Adrenal gland (tissue), 12 donors: ENCODE measurements around the gene SEC24D. TPM values are rescaled to one million over a fixed set of nuclear protein-coding genes. Genes with fewer than 3 reads are reported as not detected.

Experiments
- DNase-seq, 7 donors: peaks; one replicate each; pipeline ENCODE4 v3.0.0-alpha.2; 2019 to 2020
- H3K27ac ChIP-seq, 5 donors: fragments of 200-600 bp; sonication (generic) in 4 of 5; 1 replicate in 3 of 5; 2 replicates in 2 of 5; pipeline versions ENCODE4 v1.5.1 to v1.8.0; 2016 to 2020; ENCODE audit warnings: mild to moderate bottlenecking in 1 of 5
- H3K27me3 ChIP-seq: fragments of 200-600 bp; 2 replicates; pipeline ENCODE4 v1.8.0; 2021
- H3K36me3 ChIP-seq, 2 donors: fragments of 200-600 bp; replicated peaks in 1 of 2; 1 replicate in 1 of 2; 2 replicates in 1 of 2; pipeline versions ENCODE4 v1.5.1 to v1.8.0; 2018 to 2022
- H3K4me1 ChIP-seq, 2 donors: fragments of 200-600 bp; replicated peaks in 1 of 2; 1 replicate in 1 of 2; 2 replicates in 1 of 2; pipeline versions ENCODE4 v1.5.1 to v1.8.0; 2018 to 2021
- H3K4me3 ChIP-seq, 4 donors: fragments of 200-600 bp; sonication (generic) in 3 of 4; one replicate each; pipeline ENCODE4 v1.5.1; 2016 to 2018
- H3K9me3 ChIP-seq, 3 donors: fragments of 200-600 bp; sonication (generic) in 1 of 3; replicated peaks in 1 of 3; 1 replicate in 2 of 3; 2 replicates in 1 of 3; pipeline versions ENCODE4 v1.5.1 to v1.8.0; 2016 to 2021
- CTCF ChIP-seq, 6 experiments: fragments of 450-650 bp in 4 of 6; fragments of 200-600 bp in 2 of 6; sonication (generic) in 1 of 6; IDR thresholded peaks; 1 replicate in 5 of 6; 2 replicates in 1 of 6; pipeline versions ENCODE4 v1.5.1 to v1.8.0; 2016 to 2021; ENCODE audit warnings: antibody characterized with exemption in 6 of 6, mild to moderate bottlenecking in 2 of 6, moderate library complexity in 1 of 6
- POLR2A ChIP-seq, 2 donors: fragments of 450-650 bp; IDR thresholded peaks; one replicate each; pipeline ENCODE4 v1.6.1; 2017; ENCODE audit warnings: antibody characterized with exemption in 2 of 2, mild to moderate bottlenecking in 2 of 2, moderate library complexity in 1 of 2
- WGBS, 4 donors: extraction: QIAGEN DNeasy Blood & Tissue Kit in 2 of 4; methylation state at CpG; one replicate each; pipeline versions ENCODE4 v1.1.5 to v1.1.7; 2013 to 2017; 5-methylcytosine and 5-hydroxymethylcytosine counted together
- intact Hi-C, 2 donors: fragments of 100-400 bp; cut with DNase I; formaldehyde crosslinking; loops; one replicate each; pipeline versions ENCODE4 v1.14.1 to v1.15.0; 2022 to 2023
- polyA plus RNA-seq, 3 donors: library from polyadenylated mRNA; stranded (reverse); fragments of 200-250 nt in 2 of 3; fragments of 350-450 nt in 1 of 3; fragmentation: Illumina TruSeq in 1 of 3; extraction: RNeasy Lipid Tissue Mini Kit (QIAGEN cat#74804) in 1 of 3; gene quantifications; one replicate each; pipeline ENCODE4 v1.2.3, GENCODE V29; 2013 to 2014
- total RNA-seq, 9 donors: library from RNA; depleted of rRNA in 4 of 9; stranded (reverse); fragments of >200 nt in 4 of 9; fragments of 120-200 nt in 1 of 9; fragmentation: NEBNext Ultra II Directional in 1 of 9; extraction: Animal tissue kit (Norgen Biotek cat#: 25700) in 1 of 9; gene quantifications; one replicate each; pipeline versions ENCODE4 v1.1.0 to v1.2.4, GENCODE V29; 2013 to 2023
- donor health status: healthy with polysubstance abuse.
- donor health status: Bipolar disorder and iron deficiency.
- donor health status: DM: yes; HTN: yes; CAD: no.
- donor health status: DM: no; HTN: no; CAD: no.
- donor health status: DM: no; HTN: no; CAD: no.
- donor health status: DM: yes; HTN: yes; CAD: no.

Gene SEC24D
- total and polyA plus RNA-seq, 12 donors, result 5.3 to 93.6 (median 33.8) TPM

- WGBS, 4 donors, result 45 to 66% (median 61%) methylated on average over 3 of the region's 3 CpGs
- intact Hi-C loops, result loop anchor here in 1 of 2 donors (10.0 kb wide), 1 partner anchor 112 kb away; the partner anchor contains the start of gene SYNPO2
- H3K27me3 ChIP-seq, result no peaks in the 10 kb centered on the region
- no peak for DNase-seq
- H3K36me3 ChIP-seq, result no peaks in the 10 kb centered on the region
- no peaks in the 10 kb centered on the region for H3K9me3 ChIP-seq
- H3K4me1 ChIP-seq, result peaks cover 0 to 60% of the 10 kb centered on the region in 2 donors
- H3K4me3 ChIP-seq, result no peak overlapping the region
- TF ChIP-seq POLR2A (IDR thresholded peaks at IDR 0.05) (no peak), CTCF (IDR thresholded peaks at IDR 0.05) (no peak)
- H3K27ac ChIP-seq, result peak overlapping the region in 2 of 5 donors; percentile 9 to 32
Measured at GRCh38 chr4:118772767-118773428, 63.0 kb downstream of the SEC24D start.

- Histone ChIP-seq H3K9me3 (no peaks in the 10 kb centered on the region), H3K27ac (peak overlapping the region in 2 of 5 donors; percentile 9 to 32), H3K4me1 (peaks cover 0 to 60% of the 10 kb centered on the region in 2 donors), H3K36me3 (peaks cover 0 to 7% of the 10 kb centered on the region in 2 donors), H3K4me3 (no peak overlapping the region), H3K27me3 (no peaks in the 10 kb centered on the region)
- TF ChIP-seq POLR2A (IDR thresholded peaks at IDR 0.05) (no peak), CTCF (IDR thresholded peaks at IDR 0.05) (peak; percentile 37 to 74 (median 64))
- no peak for DNase-seq
- WGBS, 4 donors, result 28 to 53% (median 47%) methylated on average over 7 of the region's 7 CpGs
- intact Hi-C loops, result loop anchor here in 1 of 2 donors (10.0 kb wide), 1 partner anchor 113 kb away; the partner anchor contains the start of gene SYNPO2
Measured at GRCh38 chr4:118772081-118772766, 63.7 kb downstream of the SEC24D start.

- H3K9me3 ChIP-seq, result no peaks in the 10 kb centered on the region
- no peak for DNase-seq
- intact Hi-C loops, result loop anchor here in 1 of 2 donors (10.0 kb wide), 1 partner anchor 114 kb away; the partner anchor contains the start of gene SYNPO2
- peaks cover 4 to 60% of the 10 kb centered on the region in 2 donors for H3K4me1 ChIP-seq
- 71 to 73% (median 72%) methylated on average over 2 of the region's 2 CpGs for WGBS, 4 donors
- no peak overlapping the region for H3K4me3 ChIP-seq
- peak overlapping the region in 1 of 5 donors; percentile 35 for H3K27ac ChIP-seq
- TF ChIP-seq CTCF (IDR thresholded peaks at IDR 0.05) (no peak), POLR2A (IDR thresholded peaks at IDR 0.05) (no peak)
- H3K36me3 ChIP-seq, result peaks cover 0 to 21% of the 10 kb centered on the region in 2 donors
- no peaks in the 10 kb centered on the region for H3K27me3 ChIP-seq
Measured at GRCh38 chr4:118770741-118771187, 65.2 kb downstream of the SEC24D start.

GRCh38 chr4:118769161-118769560 lies 66.8 kb downstream of the SEC24D start:
- TF ChIP-seq POLR2A (IDR thresholded peaks at IDR 0.05) (no peak), CTCF (IDR thresholded peaks at IDR 0.05) (no peak)
- no peak overlapping the region for H3K4me3 ChIP-seq
- H3K9me3 ChIP-seq, result no peaks in the 10 kb centered on the region
- peaks cover 0 to 22% of the 10 kb centered on the region in 2 donors for H3K36me3 ChIP-seq
- DNase-seq, result no peak
- WGBS, 4 donors, result 67 to 71% (median 69%) methylated on average over 4 of the region's 4 CpGs
- H3K4me1 ChIP-seq, result peaks cover 13 to 61% of the 10 kb centered on the region in 2 donors
- intact Hi-C loops, result loop anchor here in 1 of 2 donors (10.0 kb wide), 2 partner anchors 96 to 196 kb away; no protein-coding TSS in a partner anchor
- H3K27ac ChIP-seq, result no peak overlapping the region
- no peaks in the 10 kb centered on the region for H3K27me3 ChIP-seq
